NCI-H345 (cell line): ENCODE results near the gene PSMD11.
"Not testable (repeated sequence)": the region's sequence is repeated elsewhere in the genome, so short reads cannot be mapped to it uniquely, and the experiment has no call there.

Source experiments
- DNase-seq: peaks from one replicate; lab custom pipeline; 2025; lab: John Stamatoyannopoulos, UW

Gene PSMD11

GRCh38 chr17:32514606-32515005 lies 70.3 kb downstream of the PSMD11 start:
- DNase-seq, result no peak

GRCh38 chr17:32515677-32516383 lies 71.5 kb downstream of the PSMD11 start:
- no peak for DNase-seq

GRCh38 chr17:32516450-32516849 lies 72.1 kb downstream of the PSMD11 start:
- peak; percentile 94 for DNase-seq

- DNase-seq, result peak; percentile 21
Observed at GRCh38 chr17:32516940-32517701, 72.8 kb downstream of the PSMD11 start.

GRCh38 chr17:32517982-32518381 lies 73.7 kb downstream of the PSMD11 start:
- DNase-seq, result no peak

GRCh38 chr17:32518646-32519227 lies 74.4 kb downstream of the PSMD11 start:
- no peak for DNase-seq

- peak; percentile 85 for DNase-seq
Observed at GRCh38 chr17:32519228-32520103, 75.2 kb downstream of the PSMD11 start.

- peak; percentile 29 for DNase-seq
Observed at GRCh38 chr17:32520104-32520701, 75.9 kb downstream of the PSMD11 start.

- DNase-seq, result no peak
Observed at GRCh38 chr17:32520737-32521404, 76.6 kb downstream of the PSMD11 start.

GRCh38 chr17:32523017-32523680 lies 78.8 kb downstream of the PSMD11 start:
- peak; percentile 11 for DNase-seq

GRCh38 chr17:32523827-32524552 lies 79.7 kb downstream of the PSMD11 start:
- DNase-seq, result no peak

GRCh38 chr17:32524553-32524880 lies 80.2 kb downstream of the PSMD11 start:
- DNase-seq, result not testable (repeated sequence)

- DNase-seq, result no peak
Observed at GRCh38 chr17:32525122-32525521, 80.8 kb downstream of the PSMD11 start.

GRCh38 chr17:32527146-32527545 lies 82.8 kb downstream of the PSMD11 start:
- no peak for DNase-seq

GRCh38 chr17:32528825-32529224 lies 84.5 kb downstream of the PSMD11 start:
- DNase-seq, result no peak

- DNase-seq, result peak; percentile 96
Observed at GRCh38 chr17:32529604-32530003, 85.3 kb downstream of the PSMD11 start.
